ENCODE data around the gene ADGRD1. TPM values are rescaled to one million over a fixed set of nuclear protein-coding genes. Genes with fewer than 3 reads are reported as not detected.
A peak's percentile ranks its signal among the peaks of the same experiment; 100 is the strongest.

Gene ADGRD1
- total and polyA plus RNA-seq, 2 of the 8 experiments (the other 6 are each of a cell fraction or from before 2014, with no cell fraction given), result 0.36 to 0.48 TPM

- Histone ChIP-seq H4K5ac (ENCODE audit: insufficient read length, low read depth, low read length) (no peak overlapping the region), H3K27ac (ENCODE audit: low read depth, low read length) (no peak overlapping the region), H2BK12ac (ENCODE audit: low read depth, low read length) (no peak overlapping the region), H3K27me3 (replicated peaks in 1 of 4; ENCODE audit: control insufficient read depth in 3 of 4, extremely low read depth in 1 of 4, insufficient read depth in 3 of 4, low read length in 3 of 4) (no peaks in the 10 kb centered on the region; a peak in 1 of 7 replicates), H3K9me3 (ENCODE audit: insufficient read depth in 2 of 2, low read depth in 1 of 2, low read length in 1 of 2) (no peaks in the 10 kb centered on the region), H3K23ac (ENCODE audit: insufficient read length) (no peak overlapping the region), H3K79me2 (ENCODE audit: control insufficient read depth in 1 of 2, insufficient read depth in 2 of 2, low read length in 2 of 2) (no peaks in the 10 kb centered on the region), H2BK15ac (ENCODE audit: low read length) (no peak overlapping the region), H4K20me1 (replicated peaks in 1 of 2; ENCODE audit: control insufficient read depth in 1 of 2, insufficient read depth in 2 of 2, low read length in 2 of 2) (no peaks in the 10 kb centered on the region), H3K23me2 (ENCODE audit: low read depth, low read length) (no peaks in the 10 kb centered on the region), H2BK20ac (ENCODE audit: low read length) (no peak overlapping the region), H3K4me2 (ENCODE audit: insufficient read depth in 1 of 2, low read depth in 2 of 2, low read length in 2 of 2) (no peak overlapping the region), H2BK5ac (ENCODE audit: low read depth, low read length) (0 out of 2 replicates have a peak overlapping the region, but pooled peaks have one; percentile 44), H2BK120ac (replicated peaks; ENCODE audit: low read depth, low read length) (no peak overlapping the region), H2AK5ac (ENCODE audit: low read depth, low read length) (no peak overlapping the region), H3K4me1 (replicated peaks in 1 of 4; ENCODE audit: control insufficient read depth in 3 of 4, insufficient read depth in 4 of 4, low read length in 3 of 4) (no peaks in the 10 kb centered on the region; a peak in 1 of 7 replicates), H3K36me3 (ENCODE audit: control insufficient read depth in 2 of 4, insufficient read depth in 4 of 4, low read length in 3 of 4) (no peaks in the 10 kb centered on the region), H3K56ac (replicated peaks; ENCODE audit: insufficient read length, low read depth, low read length) (no peak overlapping the region), H4K91ac (replicated peaks; ENCODE audit: insufficient read length, low read length) (no peak overlapping the region), H3K14ac (ENCODE audit: insufficient read length) (no peak overlapping the region), H4K8ac (ENCODE audit: extremely low read depth, insufficient read depth, low read length) (no peak overlapping the region), H3K4me3 (ENCODE audit: extremely low read depth in 1 of 4, insufficient read depth in 2 of 4, low read depth in 3 of 4, low read length in 4 of 4) (no peak overlapping the region), H3K4ac (replicated peaks; ENCODE audit: insufficient read length, low read depth, low read length) (no peak overlapping the region), H3K9ac (replicated peaks in 1 of 4; ENCODE audit: extremely low read depth in 1 of 4, low read depth in 3 of 4, low read length in 3 of 4) (no peak overlapping the region), H2AFZ (ENCODE audit: low read length) (no peak overlapping the region), H3K79me1 (ENCODE audit: low read depth, low read length) (no peaks in the 10 kb centered on the region), H3K18ac (ENCODE audit: extremely low read depth, low read length) (no peak overlapping the region)
- POLR2A ChIA-PET (ENCODE audit: partially characterized antibody), result no interaction called here
- CTCF ChIA-PET (ENCODE audit: partially characterized antibody), result interaction anchor here (1.0 to 3.2 kb wide), 2 partner anchors 16 to 17 kb away, joined by 5 to 14 read pairs; no protein-coding TSS in a partner anchor
- peak in 1 of 2 experiments; percentile 41 for DNase-seq (ENCODE audit: low read depth in 1 of 2, low spot score in 2 of 2)
- FAIRE-seq, result no peak
- WGBS, 2 experiments (ENCODE audit: extremely low coverage in 1 of 2, insufficient coverage in 1 of 2, insufficient read length in 1 of 2, insufficient replicate concordance in 2 of 2, low coverage in 1 of 2, low lambda C conversion rate in 2 of 2, missing lambda C conversion rate in 1 of 2), result 86% methylated on average over 30 of the region's 38 CpGs; no CpG with 5 or more reads in 1 of the 2 experiments
- no peak for TF ChIP-seq JUND (IDR thresholded peaks at IDR 0.05; ENCODE audit: low read length)
- no peak for TF ChIP-seq SRF (IDR thresholded peaks at IDR 0.05; ENCODE audit: low read depth, low read length)
- no peak for TF ChIP-seq TCF12 (IDR thresholded peaks at IDR 0.05; ENCODE audit: low read depth, low read length)
- TF ChIP-seq, protein P1, sequence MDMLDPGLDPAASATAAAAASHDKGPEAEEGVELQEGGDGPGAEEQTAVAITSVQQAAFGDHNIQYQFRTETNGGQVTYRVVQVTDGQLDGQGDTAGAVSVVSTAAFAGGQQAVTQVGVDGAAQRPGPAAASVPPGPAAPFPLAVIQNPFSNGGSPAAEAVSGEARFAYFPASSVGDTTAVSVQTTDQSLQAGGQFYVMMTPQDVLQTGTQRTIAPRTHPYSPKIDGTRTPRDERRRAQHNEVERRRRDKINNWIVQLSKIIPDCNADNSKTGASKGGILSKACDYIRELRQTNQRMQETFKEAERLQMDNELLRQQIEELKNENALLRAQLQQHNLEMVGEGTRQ (IDR thresholded peaks at IDR 0.05; ENCODE audit: low read length), result no peak
- TF ChIP-seq, protein P2, sequence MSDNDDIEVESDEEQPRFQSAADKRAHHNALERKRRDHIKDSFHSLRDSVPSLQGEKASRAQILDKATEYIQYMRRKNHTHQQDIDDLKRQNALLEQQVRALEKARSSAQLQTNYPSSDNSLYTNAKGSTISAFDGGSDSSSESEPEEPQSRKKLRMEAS (IDR thresholded peaks at IDR 0.05), result no peak
- no peak for TF ChIP-seq EP300 (IDR thresholded peaks at IDR 0.05; ENCODE audit: borderline replicate concordance in 1 of 2, low read depth in 2 of 2, low read length in 2 of 2)
- no peak for TF ChIP-seq ATF3 (IDR thresholded peaks at IDR 0.05; ENCODE audit: insufficient read depth, low read depth, low read length)
- TF ChIP-seq HDAC2 (IDR thresholded peaks at IDR 0.05; ENCODE audit: borderline replicate concordance in 1 of 2, low read depth in 2 of 2, low read length in 2 of 2), result no peak
- TF ChIP-seq RNF2 (IDR thresholded peaks at IDR 0.05; ENCODE audit: borderline replicate concordance, low read depth, low read length, missing control alignments, poor library complexity, severe bottlenecking), result no peak
- TF ChIP-seq CREB1 (IDR thresholded peaks at IDR 0.05), result no peak
Measured at GRCh38 chr12:131087991-131088700, 134.4 kb downstream of the ADGRD1 start.

Data from H1 (cell line).